ENCODE results near the gene RAB3GAP1. TPM values are rescaled to one million over a fixed set of nuclear protein-coding genes. Genes with fewer than 3 reads are reported as not detected.

RAB3GAP1 gene
- total and polyA plus RNA-seq, 7 donors: 18.6 to 70.2 (median 54.5) TPM

DNA sequence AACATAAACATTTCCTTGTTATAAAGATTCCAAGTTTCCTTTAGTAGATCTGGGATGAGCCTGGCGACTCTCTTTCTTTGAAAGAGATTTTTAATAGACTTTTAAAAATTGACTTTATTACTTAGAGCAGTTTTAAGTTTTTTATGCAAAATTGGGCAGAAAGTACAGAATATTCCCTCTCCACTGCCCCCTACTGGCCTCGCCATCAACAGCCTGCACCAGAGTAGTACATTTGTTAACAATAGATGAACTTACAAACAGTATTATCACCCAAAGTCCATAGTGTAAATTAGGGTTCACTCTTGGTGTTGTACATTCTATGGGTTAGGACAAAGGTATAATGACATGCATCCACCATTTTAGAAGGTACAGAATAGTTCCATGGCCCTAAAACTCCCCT is 8.7 kb upstream of the RAB3GAP1 start:
- TF ChIP-seq EP300 (IDR thresholded peaks at IDR 0.05) (no peak), POLR2AphosphoS5 (IDR thresholded peaks at IDR 0.05) (no peak), POLR2A (IDR thresholded peaks at IDR 0.05) (no peak)
- TF ChIP-seq, protein P1, sequence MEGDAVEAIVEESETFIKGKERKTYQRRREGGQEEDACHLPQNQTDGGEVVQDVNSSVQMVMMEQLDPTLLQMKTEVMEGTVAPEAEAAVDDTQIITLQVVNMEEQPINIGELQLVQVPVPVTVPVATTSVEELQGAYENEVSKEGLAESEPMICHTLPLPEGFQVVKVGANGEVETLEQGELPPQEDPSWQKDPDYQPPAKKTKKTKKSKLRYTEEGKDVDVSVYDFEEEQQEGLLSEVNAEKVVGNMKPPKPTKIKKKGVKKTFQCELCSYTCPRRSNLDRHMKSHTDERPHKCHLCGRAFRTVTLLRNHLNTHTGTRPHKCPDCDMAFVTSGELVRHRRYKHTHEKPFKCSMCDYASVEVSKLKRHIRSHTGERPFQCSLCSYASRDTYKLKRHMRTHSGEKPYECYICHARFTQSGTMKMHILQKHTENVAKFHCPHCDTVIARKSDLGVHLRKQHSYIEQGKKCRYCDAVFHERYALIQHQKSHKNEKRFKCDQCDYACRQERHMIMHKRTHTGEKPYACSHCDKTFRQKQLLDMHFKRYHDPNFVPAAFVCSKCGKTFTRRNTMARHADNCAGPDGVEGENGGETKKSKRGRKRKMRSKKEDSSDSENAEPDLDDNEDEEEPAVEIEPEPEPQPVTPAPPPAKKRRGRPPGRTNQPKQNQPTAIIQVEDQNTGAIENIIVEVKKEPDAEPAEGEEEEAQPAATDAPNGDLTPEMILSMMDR (IDR thresholded peaks at IDR 0.05): no peak
- no peaks in the 10 kb centered on the region for H3K36me3 ChIP-seq
- H3K27me3 ChIP-seq: no peaks in the 10 kb centered on the region
- H3K9me3 ChIP-seq: no peaks in the 10 kb centered on the region
- H3K27ac ChIP-seq: no peak overlapping the region
- 71 to 84% methylated on average over 2 of the region's 2 CpGs for WGBS, 2 donors
- no peak overlapping the region for H3K4me3 ChIP-seq
- no peak for DNase-seq
- no peaks in the 10 kb centered on the region for H3K4me1 ChIP-seq
- intact Hi-C loops (cut with DNase I): no loop called here

DNA sequence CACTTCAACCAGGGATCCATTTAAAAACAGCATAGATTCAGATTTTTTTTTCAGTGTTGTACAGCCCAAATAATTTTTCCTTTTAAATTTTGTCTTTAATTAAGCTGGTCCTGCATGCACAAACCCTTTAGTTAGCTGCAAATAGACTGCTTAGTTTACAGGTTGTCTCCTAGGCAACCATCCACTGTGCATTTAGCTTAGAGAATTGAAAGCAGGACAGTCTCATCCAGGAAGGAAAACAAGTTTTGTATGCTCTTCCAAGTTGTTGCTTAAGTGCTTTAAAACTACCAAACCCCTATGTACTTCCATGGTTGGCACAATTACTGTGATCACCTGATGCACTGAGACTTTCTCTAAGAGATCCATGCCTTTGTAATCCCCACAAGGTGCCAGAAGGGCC is 4.8 kb upstream of the RAB3GAP1 start, which contains the start of gene MAP3K19:
MAP3K19 (minus strand) TSS at position 148 of the 400 bp plus-strand sequence. CDS start 22,800 bp downstream, outside the sequence.
- intact Hi-C loops (cut with DNase I): no loop called here
- TF ChIP-seq EP300 (IDR thresholded peaks at IDR 0.05): no peak
- no peak for TF ChIP-seq POLR2AphosphoS5 (IDR thresholded peaks at IDR 0.05)
- TF ChIP-seq, protein P1 (IDR thresholded peaks at IDR 0.05): no peak
- TF ChIP-seq POLR2A (IDR thresholded peaks at IDR 0.05): no peak
- Histone ChIP-seq H3K9me3 (no peaks in the 10 kb centered on the region), H3K4me3 (no peak within 1 kb of the TSS), H3K4me1 (no peaks in the 10 kb centered on the region), H3K36me3 (no peaks in the 10 kb centered on the region), H3K27me3 (no peaks in the 10 kb centered on the region), H3K27ac (no peak within 1 kb of the TSS)
- no peak for DNase-seq

DNA sequence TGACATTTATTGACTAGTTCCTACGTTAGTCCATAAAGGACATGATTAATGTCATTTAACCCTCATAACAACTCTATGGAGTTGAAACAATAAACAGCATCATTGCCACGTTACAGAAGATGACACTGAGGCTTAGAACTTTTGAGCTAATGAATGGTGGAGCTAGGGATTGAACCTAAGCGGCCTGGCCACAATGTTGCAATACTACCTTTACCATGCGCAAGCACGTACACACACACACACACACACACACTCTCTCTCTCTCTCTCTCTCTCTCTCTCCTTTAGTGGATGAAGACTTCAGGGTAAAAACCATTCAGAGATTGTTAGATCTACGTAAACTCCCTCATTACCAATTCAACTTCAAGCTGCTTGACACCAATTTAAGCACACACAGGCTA is 4.0 kb upstream of the RAB3GAP1 start:
- intact Hi-C loops (cut with DNase I): no loop called here
- Histone ChIP-seq H3K4me1 (peaks cover 0 to 3% (median 1%) of the 10 kb centered on the region in 4 donors), H3K9me3 (no peaks in the 10 kb centered on the region), H3K4me3 (no peak overlapping the region), H3K27ac (no peak overlapping the region), H3K36me3 (no peaks in the 10 kb centered on the region), H3K27me3 (no peaks in the 10 kb centered on the region)
- TF ChIP-seq EP300 (IDR thresholded peaks at IDR 0.05) (no peak), POLR2AphosphoS5 (IDR thresholded peaks at IDR 0.05) (no peak), POLR2A (IDR thresholded peaks at IDR 0.05) (no peak)
- TF ChIP-seq, protein P1 (IDR thresholded peaks at IDR 0.05): no peak
- no peak for DNase-seq
- 76 to 87% methylated on average over 6 of the region's 6 CpGs for whole genome bisulfite sequencing, 2 donors

DNA sequence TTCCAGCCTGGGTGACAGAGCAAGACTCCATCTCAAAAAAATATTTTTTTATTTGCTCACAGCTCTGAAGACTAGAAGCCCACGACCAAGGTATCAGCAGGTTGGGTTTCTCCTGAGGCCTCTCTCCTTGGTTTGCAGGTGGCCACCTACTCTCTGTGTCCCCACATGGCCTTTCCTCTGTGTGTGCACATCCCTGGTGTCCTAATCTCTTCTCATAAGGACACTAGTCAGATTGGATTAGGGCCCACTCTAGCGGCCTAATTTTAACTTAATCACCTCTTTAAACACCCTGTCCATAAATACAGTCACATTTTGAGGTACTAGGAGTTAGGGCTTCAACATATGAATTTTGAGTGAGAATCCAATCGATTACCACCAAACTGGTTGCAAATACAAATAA is 2.0 kb upstream of the RAB3GAP1 start:
- intact Hi-C loops (cut with DNase I): loop anchor here (5.0 kb wide), 2 partner anchors 482 to 692 kb away; partner anchors contain the start of genes R3HDM1, UBXN4 and ZRANB3
- no peak for TF ChIP-seq POLR2AphosphoS5 (IDR thresholded peaks at IDR 0.05)
- no peak for TF ChIP-seq EP300 (IDR thresholded peaks at IDR 0.05)
- TF ChIP-seq POLR2A (IDR thresholded peaks at IDR 0.05): no peak
- TF ChIP-seq, protein P1 (IDR thresholded peaks at IDR 0.05): no peak
- H3K4me3 ChIP-seq: no peak overlapping the region
- H3K9me3 ChIP-seq: no peaks in the 10 kb centered on the region
- H3K4me1 ChIP-seq: peaks cover 0 to 23% (median 21%) of the 10 kb centered on the region in 4 donors
- 79 to 81% methylated on average over 3 of the region's 3 CpGs for WGBS, 2 donors
- no peak overlapping the region for H3K27ac ChIP-seq
- H3K27me3 ChIP-seq: no peaks in the 10 kb centered on the region
- no peak for DNase-seq
- no peaks in the 10 kb centered on the region for H3K36me3 ChIP-seq

DNA sequence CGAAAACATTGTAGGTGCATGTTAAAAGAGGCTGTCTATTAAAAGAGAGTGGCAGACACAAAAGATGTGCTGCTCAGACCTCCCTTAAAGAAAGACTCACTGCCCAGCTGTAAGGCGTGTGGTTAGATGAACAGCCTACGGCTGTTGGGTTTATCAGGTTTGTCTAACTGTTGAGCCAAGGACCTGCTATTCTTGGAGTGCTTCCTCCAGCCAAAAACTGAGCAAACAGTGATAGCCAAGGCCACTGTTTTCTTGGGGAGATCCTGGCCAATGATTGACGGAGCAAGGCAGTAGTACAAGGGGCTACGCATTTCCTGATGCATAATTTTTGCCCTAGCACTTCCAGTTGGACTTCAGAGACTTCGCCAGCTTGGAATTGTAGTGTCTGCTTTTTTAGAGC is 1.4 kb upstream of the RAB3GAP1 start:
- Histone ChIP-seq H3K36me3 (no peaks in the 10 kb centered on the region), H3K4me1 (peaks cover 0 to 28% (median 25%) of the 10 kb centered on the region in 4 donors), H3K27ac (no peak overlapping the region), H3K27me3 (no peaks in the 10 kb centered on the region), H3K4me3 (no peak overlapping the region), H3K9me3 (no peaks in the 10 kb centered on the region)
- DNase-seq: no peak
- intact Hi-C loops (cut with DNase I): loop anchor here (5.0 kb wide), 2 partner anchors 482 to 692 kb away; partner anchors contain the start of genes R3HDM1, UBXN4 and ZRANB3
- WGBS, 2 donors: 87 to 92% methylated on average over 6 of the region's 6 CpGs
- TF ChIP-seq POLR2AphosphoS5 (IDR thresholded peaks at IDR 0.05) (no peak), EP300 (IDR thresholded peaks at IDR 0.05) (no peak), POLR2A (IDR thresholded peaks at IDR 0.05) (no peak)
- TF ChIP-seq, protein P1 (IDR thresholded peaks at IDR 0.05): no peak

Measured in sigmoid colon (tissue), 7 donors.